ENCODE measurements around the gene SLC17A1. TPM values are rescaled to one million over a fixed set of nuclear protein-coding genes. Genes with fewer than 3 reads are reported as not detected.

SLC17A1 gene
- total and polyA plus RNA-seq, 10 of the 15 experiments (the other 5 are each of a cell fraction or from before 2014, with no cell fraction given), result not detected

- ChIA-PET SMC1A (ENCODE audit: uncharacterized antibody, unreplicated experiment) (no interaction called here), RAD21 (ENCODE audit: unreplicated experiment) (interaction anchor here (0.6 kb wide), 1 partner anchor 228 kb away, joined by 3 read pairs; no protein-coding TSS in a partner anchor), CTCF (no interaction called here), POLR2A (no interaction called here)
- ATAC-seq (no peak), FAIRE-seq (no peak), DNase-seq (ENCODE audit: low read depth, low spot score) (no peak)
- Histone ChIP-seq H4K20me1 (ENCODE audit: control insufficient read depth, insufficient read depth) (no peaks in the 10 kb centered on the region), H3K36me3 (ENCODE audit: control insufficient read depth in 2 of 2, insufficient read depth in 2 of 2, low read length in 1 of 2) (no peaks in the 10 kb centered on the region), H3K79me2 (ENCODE audit: control insufficient read depth, insufficient read depth, low read length) (no peaks in the 10 kb centered on the region), H3K9ac (ENCODE audit: control insufficient read depth, insufficient read depth, low read length) (no peak overlapping the region), H3K4me2 (ENCODE audit: control insufficient read depth, insufficient read depth) (no peak overlapping the region), H3K4me3 (no peak overlapping the region), H2AFZ (ENCODE audit: control insufficient read depth, low read depth, low read length) (no peak overlapping the region), H3K27ac (ENCODE audit: control insufficient read depth, insufficient read depth) (no peak overlapping the region), H3K27me3 (replicated peaks in 1 of 2; ENCODE audit: control insufficient read depth in 2 of 2, insufficient read depth in 2 of 2, low read length in 1 of 2) (peaks cover 0 to 2% of the 10 kb centered on the region in 2 experiments; a peak in 1 of 4 replicates), H3K9me3 (replicated peaks; ENCODE audit: control insufficient read depth, insufficient read depth, low read length) (no peaks in the 10 kb centered on the region), H3K4me1 (ENCODE audit: control insufficient read depth, insufficient read depth, low read length) (no peaks in the 10 kb centered on the region)
- no TSS peak for BruUV-seq (replicated peaks)
- intact Hi-C loops (cut with micrococcal nuclease; ENCODE audit: unreplicated experiment) (no loop called here), in situ Hi-C loops (cut with MboI) (no loop called here)
- WGBS (ENCODE audit: insufficient coverage, insufficient replicate concordance, low lambda C conversion rate, missing lambda C conversion rate), result 48% methylated on average over 1 of the region's 1 CpG
- TF ChIP-seq WRNIP1 (IDR thresholded peaks at IDR 0.05; ENCODE audit: borderline replicate concordance, low read depth, low read length) (no peak), BCL3 (IDR thresholded peaks at IDR 0.05; ENCODE audit: borderline replicate concordance, insufficient read depth, low read depth, low read length, poor library complexity, severe bottlenecking) (no peak), EGR1 (IDR thresholded peaks at IDR 0.05; ENCODE audit: borderline replicate concordance in 1 of 2, low read depth in 2 of 2, low read length in 2 of 2) (no peak), HDAC6 (IDR thresholded peaks at IDR 0.05; ENCODE audit: unreplicated experiment) (no peak), BHLHE40 (IDR thresholded peaks at IDR 0.05; ENCODE audit: borderline replicate concordance in 1 of 2, low read depth in 2 of 2, low read length in 1 of 2) (no peak), ESRRA (IDR thresholded peaks at IDR 0.05; ENCODE audit: low read length) (no peak), ZNF207 (IDR thresholded peaks at IDR 0.05; ENCODE audit: borderline replicate concordance) (no peak), POU2F2 (IDR thresholded peaks at IDR 0.05; ENCODE audit: borderline replicate concordance, low read depth, low read length) (no peak), PBX3 (IDR thresholded peaks at IDR 0.05; ENCODE audit: insufficient replicate concordance, low read depth, low read length) (no peak), NKRF (conservative IDR thresholded peaks at IDR 0.05) (no peak), CEBPZ (IDR thresholded peaks at IDR 0.05; ENCODE audit: low read depth, low read length) (no peak), YY1 (IDR thresholded peaks at IDR 0.05; ENCODE audit: low read depth, low read length) (no peak), BMI1 (IDR thresholded peaks at IDR 0.05; ENCODE audit: borderline replicate concordance) (no peak), CREB1 (IDR thresholded peaks at IDR 0.05; ENCODE audit: low read depth) (no peak), JUND (IDR thresholded peaks at IDR 0.05; ENCODE audit: low read depth, low read length) (no peak)
Measured at GRCh38 chr6:25793970-25794369, 37.9 kb downstream of the SLC17A1 start.

Measured in GM12878 (cell line).